RPMI7951 (cell line): ENCODE measurements around the gene CFAP68. TPM values are rescaled to one million over a fixed set of nuclear protein-coding genes. Genes with fewer than 3 reads are reported as not detected.

ENCODE experiments used
- DNase-seq: peaks from one replicate; pipeline ENCODE4 v3.0.0-alpha.2; 2012; ENCODE audit warnings: low read depth
- total RNA-seq: library from RNA; depleted of rRNA; stranded (reverse); fragments of >200 nt; shearing (Covaris generic); gene quantifications from 2 replicates; pipeline ENCODE4 v1.2.3, GENCODE V29; 2014; rRNA removed

CFAP68 gene, protein sequence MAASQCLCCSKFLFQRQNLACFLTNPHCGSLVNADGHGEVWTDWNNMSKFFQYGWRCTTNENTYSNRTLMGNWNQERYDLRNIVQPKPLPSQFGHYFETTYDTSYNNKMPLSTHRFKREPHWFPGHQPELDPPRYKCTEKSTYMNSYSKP
- total RNA-seq: 27.9 and 43.3 TPM in 2 replicates

DNA sequence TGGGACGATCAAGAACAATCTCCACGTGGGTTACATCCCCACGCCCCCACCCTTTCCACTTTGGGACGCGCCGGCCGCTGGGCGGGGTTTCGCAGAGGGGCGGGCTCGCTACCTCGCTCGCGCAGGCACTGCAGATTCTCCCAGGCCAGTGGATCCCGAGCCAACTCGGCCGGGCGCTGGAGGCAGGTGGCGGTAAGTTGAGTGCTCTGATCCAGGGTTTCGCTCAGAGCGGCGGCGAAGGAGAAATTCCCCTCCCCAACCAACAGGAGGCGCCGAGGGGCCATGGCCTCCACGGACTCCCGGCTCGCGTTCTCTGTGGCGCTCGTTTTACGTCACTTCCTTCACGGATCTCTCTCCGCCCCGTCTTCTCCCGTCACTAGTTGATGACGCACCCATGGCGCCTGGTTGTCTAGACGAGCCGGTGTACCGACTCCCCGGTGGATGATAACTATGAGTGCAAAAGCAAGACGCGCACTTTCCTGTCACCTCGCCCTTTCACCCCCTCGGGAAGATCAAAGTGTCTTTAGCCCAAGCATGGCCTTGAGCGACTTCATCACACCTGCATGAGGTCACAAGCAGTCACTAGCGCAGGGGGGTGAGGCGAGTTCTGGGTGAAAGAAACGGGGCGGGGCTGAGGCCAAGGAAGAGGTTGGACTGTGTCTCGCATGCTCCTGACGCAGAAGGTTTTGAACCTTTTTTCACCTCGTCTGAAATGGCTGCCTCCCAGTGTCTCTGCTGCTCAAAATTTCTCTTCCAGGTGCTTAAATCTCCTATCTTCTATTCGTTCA is at the start of gene CFAP68, which contains the start of gene FDXACB1:
Gene CFAP68, plus strand, starts transcription at position 693 of the 788 bp plus-strand sequence. Its CDS starts 20 bp downstream, at position 713.
Gene FDXACB1, minus strand, starts transcription at position 317 of the 788 bp plus-strand sequence. Its CDS starts 33 bp downstream, at position 284.
- DNase-seq: peak; percentile 96

DNA sequence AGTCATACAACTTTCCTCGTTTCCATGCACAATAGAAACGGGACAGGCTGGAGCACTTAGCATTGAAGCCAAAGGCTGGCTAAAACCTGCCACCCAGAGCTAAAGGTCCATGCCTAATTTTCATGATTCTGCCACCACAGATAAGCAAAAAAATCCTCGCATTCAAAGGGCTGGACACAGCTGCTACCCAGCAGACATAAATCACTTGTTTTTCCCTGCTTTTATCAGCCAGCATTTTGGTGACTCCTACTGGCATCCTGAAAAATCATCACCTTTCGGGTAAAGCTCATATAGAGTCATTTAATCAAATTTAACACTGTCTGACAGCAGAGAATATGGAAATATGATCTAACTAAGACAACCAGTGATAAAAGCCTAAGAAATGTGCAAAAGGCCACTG is 45.8 kb upstream of the CFAP68 start:
- peak; percentile 9 for DNase-seq

DNA sequence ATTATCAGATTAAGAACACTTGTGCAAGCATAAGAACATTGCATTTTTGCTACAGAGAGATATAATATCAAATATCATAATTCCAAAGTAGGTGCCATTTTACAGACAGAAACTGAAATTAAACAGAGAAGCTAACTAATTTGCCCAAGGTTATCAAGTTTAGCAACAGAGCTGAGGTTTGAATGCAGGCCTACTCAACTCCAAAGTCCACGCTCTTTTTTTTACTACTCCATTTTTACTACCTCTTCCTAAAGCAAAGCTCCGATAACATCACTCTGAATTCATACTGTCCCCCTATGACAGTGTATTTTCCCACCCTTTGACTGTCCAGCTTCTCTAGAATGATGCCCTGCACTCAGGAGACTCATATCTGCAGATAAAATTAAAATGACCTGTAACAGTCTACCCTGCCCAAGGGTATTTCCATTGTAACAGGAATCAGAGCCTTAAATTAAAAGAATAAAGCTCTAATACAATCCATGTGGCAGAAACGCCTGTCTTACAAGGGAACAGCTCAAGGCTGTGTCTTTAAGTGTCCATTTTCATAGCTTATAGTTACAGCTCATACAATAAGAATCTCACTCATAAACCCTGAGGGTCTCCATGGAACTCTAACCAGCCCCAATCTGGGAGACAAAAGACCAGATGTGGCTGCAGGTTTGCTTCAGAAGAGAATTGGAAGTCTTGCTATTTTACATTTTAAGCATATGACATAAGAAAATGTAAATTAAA is 44.7 kb upstream of the CFAP68 start:
- peak; percentile 24 for DNase-seq

DNA sequence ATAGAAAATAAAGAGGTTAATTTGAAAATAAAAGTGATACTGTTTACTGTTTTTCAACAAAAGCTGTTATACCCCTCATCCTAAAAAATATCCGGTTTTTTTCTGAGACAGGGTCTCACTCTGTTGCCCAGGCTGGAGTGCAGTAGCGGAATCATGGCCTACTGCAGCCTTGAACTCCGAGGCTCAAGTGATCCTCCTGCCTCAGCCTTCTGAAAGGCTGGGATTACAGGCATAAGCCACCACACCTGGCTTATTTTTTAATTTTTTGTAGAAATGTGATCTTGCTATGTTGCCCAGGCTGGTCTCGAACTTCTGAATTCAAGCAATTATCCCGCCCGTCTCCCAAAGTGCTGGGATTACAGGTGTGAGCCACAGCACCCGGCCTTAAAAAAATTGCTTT is 43.7 kb upstream of the CFAP68 start:
- DNase-seq: no peak

DNA sequence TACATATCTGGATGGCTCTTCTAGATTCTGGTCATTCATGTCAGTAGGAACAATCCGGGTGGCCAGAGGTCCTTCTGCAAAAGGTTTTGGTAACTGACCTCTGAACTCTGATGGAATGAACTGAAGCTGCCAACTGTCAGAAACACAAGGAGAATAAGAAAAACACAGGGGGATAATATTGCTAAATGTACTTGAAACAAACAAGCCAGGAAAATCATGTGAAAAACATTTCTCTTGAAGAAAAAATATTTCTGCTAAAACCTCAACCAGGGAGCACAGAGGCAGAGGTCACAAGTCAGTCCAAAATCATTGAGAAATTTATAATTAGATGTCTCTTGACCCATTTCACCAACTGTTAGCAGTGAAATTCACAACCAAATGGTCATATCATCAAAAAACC is 43.2 kb upstream of the CFAP68 start:
- DNase-seq: no peak

DNA sequence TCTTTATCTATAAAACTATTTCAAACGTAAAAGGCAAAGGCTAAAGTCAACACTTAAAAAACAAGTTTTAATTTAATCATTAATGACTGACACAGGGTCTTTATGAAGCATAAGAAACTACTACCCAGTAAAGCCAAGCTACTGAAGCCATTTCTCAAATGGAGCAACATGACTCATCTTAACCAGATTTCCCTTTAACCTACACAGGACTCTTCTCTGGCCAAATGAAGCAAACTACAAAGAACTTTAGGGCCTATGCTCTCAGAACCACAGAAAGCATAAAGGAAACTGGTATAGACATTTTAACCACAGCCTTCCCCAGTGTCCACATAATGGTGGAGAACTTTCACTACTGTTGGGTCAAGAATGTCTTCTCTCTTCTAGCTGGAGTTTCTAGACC is 42.6 kb upstream of the CFAP68 start:
- peak; percentile 22 for DNase-seq

DNA sequence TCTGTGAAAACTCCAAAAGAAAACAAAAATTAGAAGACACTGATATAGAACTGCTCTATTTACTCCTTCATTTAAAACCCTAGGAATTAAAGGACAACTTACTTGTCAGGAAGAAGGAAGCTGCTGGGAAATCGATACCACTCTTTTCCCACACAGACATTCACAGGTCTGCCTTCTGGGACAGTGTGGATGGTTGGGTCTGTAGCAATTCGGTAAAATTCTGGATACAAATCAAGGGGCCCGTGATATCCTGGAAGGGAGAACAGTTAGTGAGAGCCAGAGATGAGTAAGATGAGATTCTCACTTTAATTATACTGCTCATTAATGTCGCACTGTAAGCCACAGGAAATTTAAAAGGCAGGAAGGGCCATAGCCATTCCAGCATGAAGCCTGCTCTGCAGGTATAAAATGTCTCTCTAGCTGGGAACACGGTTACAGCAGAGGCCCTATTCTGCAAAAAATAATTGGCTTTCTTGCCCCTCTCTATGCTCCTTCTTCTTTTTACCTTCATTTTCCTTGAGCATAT is 41.9 kb upstream of the CFAP68 start:
- no peak for DNase-seq

DNA sequence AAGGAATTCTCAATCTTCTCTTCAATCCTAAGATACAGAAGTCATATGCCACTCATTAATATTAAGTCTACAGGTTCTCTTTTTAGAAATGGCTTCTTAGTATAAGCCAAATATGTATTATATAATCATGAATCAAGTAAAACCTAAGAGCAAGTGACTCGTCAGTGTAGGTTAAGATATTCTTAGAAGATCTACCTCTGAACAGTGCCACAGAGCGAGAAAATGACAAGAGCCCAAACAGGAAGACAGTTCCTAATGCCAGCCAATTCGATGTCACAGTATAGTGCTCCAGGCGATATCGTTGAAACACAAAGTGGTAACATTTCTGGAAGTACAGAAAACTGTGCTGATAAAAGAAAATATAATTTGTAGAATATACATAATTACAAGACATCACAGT is 41.3 kb upstream of the CFAP68 start:
- no peak for DNase-seq

DNA sequence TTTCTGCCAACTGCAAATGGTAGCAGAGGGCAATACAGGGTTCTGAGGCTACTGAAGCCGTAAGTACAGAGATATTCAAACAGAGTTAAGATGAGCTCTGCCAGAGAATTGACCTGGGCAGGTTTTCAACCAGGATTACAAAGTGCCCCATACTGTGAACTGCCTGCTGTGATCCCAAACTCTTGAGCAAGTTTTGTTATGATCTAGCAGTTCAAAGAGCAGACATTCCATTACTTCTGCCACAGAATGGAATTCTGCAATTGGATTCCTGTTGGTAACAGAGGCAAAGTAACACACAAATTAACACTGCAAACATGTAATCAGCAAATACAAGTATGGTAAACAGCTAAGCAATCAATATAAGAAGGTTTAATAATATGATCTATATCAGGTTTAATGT is 39.2 kb upstream of the CFAP68 start:
- DNase-seq: no peak

DNA sequence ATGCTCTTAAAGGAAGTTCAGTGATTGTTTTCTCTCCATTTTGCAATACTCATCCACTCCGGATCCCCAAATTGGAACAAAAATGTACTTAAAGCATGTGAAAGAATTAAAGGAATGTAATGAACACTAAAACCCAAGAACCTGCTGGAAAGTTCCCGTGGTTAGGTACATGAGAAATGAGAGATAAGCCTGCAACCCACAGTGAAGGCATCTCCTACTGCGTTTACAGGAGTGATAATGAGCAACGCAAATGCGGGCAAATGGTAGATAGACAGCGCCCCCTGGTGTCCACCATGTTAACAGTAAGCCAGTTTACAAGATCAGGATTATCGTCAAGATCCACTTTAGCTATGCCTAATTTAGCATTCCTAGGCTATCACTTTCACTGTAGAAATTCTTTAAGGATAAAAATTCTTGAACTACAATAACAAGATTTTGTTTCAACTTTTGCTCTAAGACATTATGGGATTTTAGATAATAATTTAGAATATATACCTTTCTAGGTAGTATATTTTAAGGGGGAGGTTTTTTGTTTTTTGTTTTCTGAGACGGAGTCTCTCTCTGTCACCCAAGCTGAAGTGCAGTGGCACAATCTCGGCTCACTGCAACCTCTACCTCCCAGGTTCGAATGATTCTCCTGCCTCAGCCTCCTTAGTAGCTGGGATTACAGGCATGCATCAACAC is 37.8 kb upstream of the CFAP68 start:
- peak; percentile 72 for DNase-seq

DNA sequence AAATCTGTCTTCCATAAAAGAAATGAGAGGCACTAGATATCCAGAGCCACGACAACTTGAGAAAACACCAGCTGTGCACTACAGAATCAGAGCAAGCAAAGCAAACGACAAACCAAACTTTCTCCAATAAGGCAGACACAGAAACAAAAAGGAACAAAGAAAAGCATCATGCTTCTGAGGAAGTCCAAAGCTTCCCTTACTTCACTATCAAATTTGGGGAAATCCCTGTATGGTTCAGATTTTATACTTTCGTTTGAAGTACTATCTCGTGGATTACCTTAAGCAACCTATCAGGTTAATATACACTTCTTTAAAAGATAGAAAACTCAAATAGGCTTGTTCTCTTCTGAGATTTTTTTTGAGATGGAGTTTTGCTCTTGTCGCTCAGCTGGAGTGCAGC is 35.7 kb upstream of the CFAP68 start:
- DNase-seq: no peak

DNA sequence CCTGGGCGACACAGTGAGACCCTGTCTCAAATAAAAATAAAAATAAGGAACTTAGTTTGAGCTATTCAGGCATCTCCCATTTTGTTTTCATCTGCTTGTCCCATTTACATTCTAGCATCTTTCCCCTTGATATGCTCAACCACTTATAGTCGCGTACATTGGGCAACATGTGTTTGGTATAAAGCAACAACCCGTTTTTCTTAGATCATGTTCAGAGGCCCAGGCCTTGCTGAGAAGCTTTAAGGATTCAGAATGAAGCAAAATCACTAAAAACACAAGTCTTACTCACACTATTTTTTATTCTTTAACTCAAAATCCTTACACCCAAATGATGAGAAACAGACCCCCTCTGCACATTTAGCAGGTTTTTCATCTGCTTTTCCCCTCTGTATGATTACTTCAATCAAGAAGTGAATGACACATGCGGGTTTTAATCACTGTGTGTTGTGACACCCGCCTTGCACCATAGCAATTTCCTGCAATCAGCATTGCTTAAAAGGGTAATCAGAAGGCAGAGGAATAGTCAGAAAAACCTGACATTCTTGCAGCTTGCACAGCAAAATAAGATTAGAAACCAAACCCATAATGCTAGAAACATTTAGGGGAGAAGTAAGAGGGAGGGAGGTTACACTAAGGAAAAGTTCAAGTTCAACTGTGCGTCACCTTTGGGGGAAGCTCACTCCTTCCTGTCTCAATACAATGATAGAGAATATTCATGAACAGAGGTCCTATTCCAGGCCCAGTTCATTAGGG is 33.9 kb upstream of the CFAP68 start:
- DNase-seq: no peak

DNA sequence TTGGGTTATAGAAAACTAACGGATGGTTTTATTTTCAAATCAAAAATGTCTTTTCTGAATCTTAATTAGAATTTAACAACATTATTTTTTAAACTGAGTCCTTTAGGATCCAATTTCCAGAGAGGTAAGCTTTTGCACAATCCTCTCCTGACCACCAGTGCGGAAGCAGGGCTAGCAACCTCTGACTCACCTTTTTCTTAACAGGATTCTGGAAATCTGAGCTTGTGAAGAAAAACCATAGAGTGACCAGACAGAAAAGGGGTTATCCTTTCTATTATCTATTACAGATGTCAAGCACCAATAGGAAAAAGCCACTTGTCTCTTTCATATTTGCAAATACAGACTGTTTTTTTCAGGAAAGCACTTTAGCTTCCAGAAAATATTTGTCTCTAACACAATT is 33.3 kb upstream of the CFAP68 start:
- DNase-seq: peak; percentile 58

DNA sequence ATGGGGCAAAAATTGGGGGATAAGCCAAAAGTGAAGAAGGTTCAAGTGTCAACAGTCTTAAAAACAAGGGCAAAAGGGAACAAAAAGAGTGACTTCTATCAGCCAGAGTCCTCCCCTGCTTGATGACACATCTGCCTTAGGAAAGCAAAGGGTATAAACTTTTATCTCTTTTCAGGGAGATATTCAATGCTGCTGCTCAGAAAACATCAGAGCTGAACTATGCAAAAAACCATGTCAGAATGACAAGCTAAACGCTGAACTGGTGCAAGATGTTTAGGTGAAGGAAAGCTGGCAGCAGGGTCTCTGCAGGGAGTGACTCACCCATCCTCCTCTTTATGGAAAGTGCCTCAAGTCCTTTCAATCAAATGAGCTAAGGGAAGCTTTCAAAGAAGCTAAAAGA is 32.7 kb upstream of the CFAP68 start:
- peak; percentile 70 for DNase-seq

DNA sequence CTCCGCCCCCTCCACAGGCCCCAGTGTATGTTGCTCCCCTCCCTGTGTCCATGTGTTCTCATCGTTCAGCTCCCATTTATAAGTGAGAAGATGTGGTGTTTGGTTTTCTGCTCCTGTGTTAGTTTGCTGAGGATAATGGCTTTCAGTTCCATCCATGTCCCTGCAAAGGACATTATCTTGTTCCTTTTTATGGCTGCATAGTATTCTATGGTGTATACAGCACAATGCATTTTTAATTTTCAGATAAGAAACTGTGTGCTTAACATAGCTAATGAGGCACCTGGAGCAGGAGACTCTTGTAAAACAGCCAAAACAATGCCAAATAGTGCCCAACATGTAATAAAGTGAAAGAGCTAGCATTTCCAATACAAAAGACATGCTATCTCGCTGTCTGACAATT is 29.7 kb upstream of the CFAP68 start:
- DNase-seq: no peak

DNA sequence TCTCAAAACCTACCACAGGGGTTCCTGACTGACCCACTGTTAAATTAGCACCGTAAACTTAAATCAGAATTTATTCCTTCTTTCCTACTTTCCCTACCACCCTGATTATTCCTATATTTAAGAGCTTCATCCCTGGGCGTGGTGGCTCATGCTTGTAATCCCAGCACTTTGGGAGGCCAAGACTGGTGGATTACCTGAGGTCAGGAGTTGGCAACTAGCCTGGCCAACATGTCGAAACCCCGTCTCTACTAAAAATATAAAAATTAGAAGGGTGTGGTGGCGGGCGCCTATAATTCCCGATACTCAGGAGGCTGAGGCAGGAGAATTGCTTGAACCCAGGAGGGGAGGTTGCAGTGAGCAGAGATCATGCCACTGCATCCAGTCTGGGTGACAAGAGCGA is 28.3 kb upstream of the CFAP68 start:
- DNase-seq: no peak

DNA sequence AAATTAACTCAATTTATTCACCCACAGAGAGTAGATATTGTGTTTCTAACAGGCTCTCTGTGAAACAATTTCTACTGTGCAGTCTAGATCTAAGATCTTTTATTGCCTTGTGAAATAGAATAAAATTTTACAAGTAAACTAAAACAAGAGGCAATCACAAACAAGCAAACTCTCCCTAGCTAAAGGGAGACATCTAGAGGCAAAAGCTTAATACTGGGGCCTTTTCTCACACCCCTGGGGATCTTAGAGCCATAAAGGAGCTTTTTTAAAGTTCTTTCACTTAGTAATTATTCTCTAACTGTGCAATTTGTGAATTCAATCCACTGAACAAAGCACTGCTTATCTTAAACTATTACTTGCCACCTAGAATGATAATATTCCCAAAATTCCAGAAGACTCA is 27.7 kb upstream of the CFAP68 start:
- DNase-seq: peak; percentile 11

DNA sequence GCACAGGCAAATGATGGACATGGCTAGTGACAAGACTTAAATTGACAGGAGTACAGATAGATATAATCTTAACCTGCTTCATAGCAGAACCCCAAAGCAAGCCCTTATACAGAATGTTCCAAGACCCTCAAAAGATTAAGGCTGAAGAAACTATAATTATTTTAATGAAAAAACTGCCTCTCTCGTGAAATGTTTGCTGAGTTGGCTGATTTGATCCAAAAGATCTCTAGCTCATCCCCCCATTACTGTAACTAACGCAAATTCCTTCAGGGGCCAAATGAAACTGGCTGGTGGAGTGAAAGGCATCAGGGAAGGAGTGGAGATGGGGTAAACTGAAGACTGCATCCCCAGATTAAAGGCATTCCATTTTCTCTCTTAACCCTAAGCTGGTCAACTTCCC is 27.2 kb upstream of the CFAP68 start:
- no peak for DNase-seq

DNA sequence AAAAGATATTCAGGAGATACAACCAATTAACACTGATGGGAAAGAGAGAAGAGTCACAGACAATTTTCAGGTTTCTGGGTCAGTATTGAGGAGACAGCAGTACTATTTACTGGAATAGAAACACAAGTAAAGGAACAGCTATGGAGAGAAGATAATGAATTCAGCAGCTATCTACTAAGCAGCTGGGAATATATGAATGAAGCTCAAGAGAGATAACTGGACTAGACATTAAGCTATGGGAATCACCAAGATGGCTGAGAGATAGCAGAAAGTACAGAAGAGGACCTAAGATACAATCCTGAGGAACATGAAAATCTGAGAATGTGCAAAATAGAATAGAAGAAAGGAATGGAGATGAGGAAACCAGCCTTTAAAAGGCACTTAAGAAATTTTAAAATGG is 23.8 kb upstream of the CFAP68 start:
- DNase-seq: no peak

DNA sequence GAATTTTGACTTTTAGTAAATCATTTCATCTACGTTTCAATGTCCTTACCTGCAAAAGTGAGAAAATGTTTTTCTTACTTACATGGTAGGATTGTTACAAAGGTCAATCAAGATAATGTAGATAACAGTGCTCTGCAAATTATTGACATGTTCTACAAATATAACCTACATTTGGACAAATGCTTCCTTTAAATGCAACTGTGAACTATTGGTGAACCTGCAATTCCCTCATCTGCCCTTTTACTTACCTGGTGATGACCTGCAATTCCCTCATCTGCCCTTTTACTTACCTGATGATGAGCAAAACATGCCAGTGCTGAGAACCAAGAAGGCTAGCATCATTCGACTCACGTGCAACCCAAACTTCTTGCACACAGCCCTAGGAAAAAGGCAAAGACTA is 19.1 kb upstream of the CFAP68 start:
- DNase-seq: no peak

DNA sequence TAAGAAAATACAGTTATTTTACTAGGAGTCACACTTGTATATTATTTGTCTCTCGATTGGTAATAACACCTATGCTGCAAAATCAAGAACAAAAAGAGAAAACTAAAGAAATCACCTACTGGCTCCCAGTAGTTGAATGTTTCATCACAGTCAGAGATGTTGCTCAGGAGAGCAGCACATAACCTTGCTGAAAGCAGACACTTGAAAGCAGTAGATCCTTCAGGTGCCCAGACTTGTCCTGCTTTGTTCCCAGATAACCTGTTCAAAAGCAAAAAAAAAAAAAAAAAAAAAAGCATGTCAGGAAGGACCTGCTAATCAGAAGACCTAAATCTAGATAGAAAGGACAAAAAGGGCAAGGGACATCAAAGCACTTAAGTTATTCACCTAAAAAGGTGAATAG is 9.2 kb upstream of the CFAP68 start:
- no peak for DNase-seq
